Mucosa of descending colon (tissue), 3 donors: ENCODE results near the gene OOSP2. TPM values are rescaled to one million over a fixed set of nuclear protein-coding genes. Genes with fewer than 3 reads are reported as not detected.

Source experiments
- ATAC-seq: fragments of 200-7000 bp; cut with Tn5 transposase; one replicate; pipeline ENCODE4 v1.9.1; 2020; ENCODE audit warnings: mild to moderate bottlenecking, moderate library complexity
- DNase-seq, 3 donors: peaks; one replicate each; pipeline ENCODE4 v3.0.0-alpha.2; 2020
- H3K36me3 ChIP-seq: fragments of 200-600 bp; one replicate; pipeline ENCODE4 v1.8.0; 2021; ENCODE audit warnings: low read depth, mild to moderate bottlenecking
- H3K4me1 ChIP-seq: fragments of 200-600 bp; one replicate; pipeline ENCODE4 v1.8.0; 2021; ENCODE audit warnings: low read depth, mild to moderate bottlenecking
- H3K4me3 ChIP-seq: fragments of 200-600 bp; one replicate; pipeline ENCODE4 v1.8.0; 2021; ENCODE audit warnings: mild to moderate bottlenecking
- H3K9me3 ChIP-seq: fragments of 200-600 bp; one replicate; pipeline ENCODE4 v1.8.0; 2021; ENCODE audit warnings: mild to moderate bottlenecking
- CTCF ChIP-seq: fragments of 200-600 bp; IDR thresholded peaks from one replicate; pipeline ENCODE4 v1.8.0; 2022; ENCODE audit warnings: antibody characterized with exemption, mild to moderate bottlenecking
- intact Hi-C, 2 donors: fragments of 100-400 bp; cut with DNase I in 1 of 2; cut with micrococcal nuclease in 1 of 2; formaldehyde crosslinking; loops; one replicate each; pipeline versions ENCODE4 v1.11.0 to v1.11.1; 2022; cut with DNase I, micrococcal nuclease
- total RNA-seq, 3 donors: library from RNA; stranded (reverse); fragmentation: NEBNext Ultra II Directional in 2 of 3; extraction: Animal tissue kit (Norgen Biotek cat#: 25700) in 2 of 3; gene quantifications; one replicate each; pipeline versions ENCODE4 v1.2.1 to v1.2.4, GENCODE V29; 2021 to 2023
- donor health status: DM: no; HTN: no; CAD: no; lungs with moderate emphysema.
- donor health status: DM: no; HTN: no; CAD: no.
- donor health status: DM: no; HTN: yes; CAD: no.

Gene OOSP2
- total RNA-seq, 3 donors from 2014 or later = not detected

GRCh38 chr11:60084631-60085273, 44.5 kb downstream of the OOSP2 start:
- Histone ChIP-seq H3K4me1 (no peaks in the 10 kb centered on the region), H3K9me3 (no peaks in the 10 kb centered on the region), H3K4me3 (no peak overlapping the region), H3K36me3 (no peaks in the 10 kb centered on the region)
- no peak for TF ChIP-seq CTCF
- intact Hi-C loops = no loop called here
- ATAC-seq = no peak
- DNase-seq = no peak

GRCh38 chr11:60085909-60086308, 45.7 kb downstream of the OOSP2 start:
- ATAC-seq = no peak
- Histone ChIP-seq H3K4me3 (no peak overlapping the region), H3K9me3 (no peaks in the 10 kb centered on the region), H3K4me1 (no peaks in the 10 kb centered on the region), H3K36me3 (no peaks in the 10 kb centered on the region)
- intact Hi-C loops = no loop called here
- no peak for DNase-seq
- no peak for TF ChIP-seq CTCF

- ATAC-seq (no peak), DNase-seq (no peak)
- H3K36me3 ChIP-seq = no peaks in the 10 kb centered on the region
- TF ChIP-seq CTCF = no peak
- no peaks in the 10 kb centered on the region for H3K4me1 ChIP-seq
- H3K4me3 ChIP-seq = no peak overlapping the region
- intact Hi-C loops = no loop called here
- H3K9me3 ChIP-seq = no peaks in the 10 kb centered on the region
Observed at GRCh38 chr11:60087239-60087638, 47.0 kb downstream of the OOSP2 start.

GRCh38 chr11:60088364-60088763, 48.2 kb downstream of the OOSP2 start, which contains the start of gene MS4A2:
Gene MS4A2, plus strand, starts transcription at chr11:60088664. Its CDS starts 102 bp downstream, at chr11:60088766.
- ATAC-seq (no peak), DNase-seq (no peak)
- Histone ChIP-seq H3K36me3 (no peaks in the 10 kb centered on the region), H3K4me3 (no peak within 1 kb of the TSS), H3K9me3 (no peaks in the 10 kb centered on the region), H3K4me1 (no peaks in the 10 kb centered on the region)
- no peak for TF ChIP-seq CTCF
- intact Hi-C loops = no loop called here

GRCh38 chr11:60095477-60096120, 55.4 kb downstream of the OOSP2 start:
- Histone ChIP-seq H3K9me3 (no peaks in the 10 kb centered on the region), H3K4me1 (no peaks in the 10 kb centered on the region), H3K36me3 (no peaks in the 10 kb centered on the region), H3K4me3 (no peak overlapping the region)
- ATAC-seq (no peak), DNase-seq (no peak)
- no peak for TF ChIP-seq CTCF
- intact Hi-C loops = no loop called here
